ENCODE data around the gene DPP3. TPM values are rescaled to one million over a fixed set of nuclear protein-coding genes. Genes with fewer than 3 reads are reported as not detected.

The DPP3 gene
- total RNA-seq, 1 experiment from 2014 or later, result 55.6 TPM

- Histone ChIP-seq H3K9ac (ENCODE audit: low read length) (no peak overlapping the region), H3K27ac (ENCODE audit: low read depth, low read length) (no peak overlapping the region), H3K79me2 (ENCODE audit: insufficient read depth, low read length) (peaks cover 6% of the 10 kb centered on the region; the same call in 1 of the 2 replicates), H3K9me2 (ENCODE audit: insufficient read depth) (no peaks in the 10 kb centered on the region), H3K4me2 (ENCODE audit: low read length) (no peak overlapping the region), H3K27me3 (ENCODE audit: insufficient read depth, low read length) (no peaks in the 10 kb centered on the region), H3K4me3 (replicated peaks in 1 of 2; ENCODE audit: low read depth in 1 of 2, low read length in 2 of 2) (no peak overlapping the region), H3K9me3 (ENCODE audit: control insufficient read depth in 1 of 2, insufficient read depth in 1 of 2, low read depth in 1 of 2, low read length in 2 of 2) (no peaks in the 10 kb centered on the region), H3K4me1 (ENCODE audit: control insufficient read depth in 1 of 2, insufficient read depth in 2 of 2, low read length in 2 of 2) (peaks cover 8 to 17% of the 10 kb centered on the region in 2 experiments; a peak in 1 of 4 replicates), H2AFZ (ENCODE audit: low read depth, low read length, poor library complexity, severe bottlenecking) (no peak overlapping the region), H4K20me1 (ENCODE audit: insufficient read depth) (no peaks in the 10 kb centered on the region), H3K36me3 (ENCODE audit: control insufficient read depth in 1 of 2, insufficient read depth in 2 of 2, low read length in 2 of 2) (peaks cover 8 to 10% of the 10 kb centered on the region in 2 experiments; a peak in 2 of 4 replicates)
- intact Hi-C loops (cut with micrococcal nuclease), result no loop called here
- ChIA-PET RAD21 (ENCODE audit: low non-redundant PET in 1 of 2, low total read pairs in 2 of 2, uncharacterized antibody in 2 of 2, unreplicated experiment in 2 of 2) (no interaction called here), POLR2A (no interaction called here), CTCF (interaction anchor here (0.9 kb wide), 1 partner anchor 91 kb away, joined by 3 read pairs; no protein-coding TSS in a partner anchor)
- no TSS peak for BruUV-seq (replicated peaks)
- TF ChIP-seq POLR2A (IDR thresholded peaks at IDR 0.05; ENCODE audit: borderline replicate concordance, extremely low read depth, insufficient read depth, insufficient read length) (no peak), ZFX (IDR thresholded peaks at IDR 0.05) (no peak)
- DNase-seq (ENCODE audit: low read depth, low spot score) (no peak), ATAC-seq (no peak)
Observed at GRCh38 chr11:66476841-66477251, 3.4 kb upstream of the DPP3 start.

- BruUV-seq (replicated peaks), result no TSS peak
- intact Hi-C loops (cut with micrococcal nuclease), result no loop called here
- Histone ChIP-seq H3K4me3 (replicated peaks in 1 of 2; ENCODE audit: low read depth in 1 of 2, low read length in 2 of 2) (no peak overlapping the region), H3K9ac (ENCODE audit: low read length) (no peak overlapping the region), H4K20me1 (ENCODE audit: insufficient read depth) (no peaks in the 10 kb centered on the region), H3K9me3 (ENCODE audit: control insufficient read depth in 1 of 2, insufficient read depth in 1 of 2, low read depth in 1 of 2, low read length in 2 of 2) (no peaks in the 10 kb centered on the region), H3K4me1 (ENCODE audit: control insufficient read depth in 1 of 2, insufficient read depth in 2 of 2, low read length in 2 of 2) (peaks cover 8 to 17% of the 10 kb centered on the region in 2 experiments; a peak in 1 of 4 replicates), H3K36me3 (ENCODE audit: control insufficient read depth in 1 of 2, insufficient read depth in 2 of 2, low read length in 2 of 2) (peaks cover 7% of the 10 kb centered on the region in 2 experiments; a peak in 2 of 4 replicates), H3K9me2 (ENCODE audit: insufficient read depth) (no peaks in the 10 kb centered on the region), H3K79me2 (ENCODE audit: insufficient read depth, low read length) (peaks cover 6% of the 10 kb centered on the region; the same call in 1 of the 2 replicates), H2AFZ (ENCODE audit: low read depth, low read length, poor library complexity, severe bottlenecking) (no peak overlapping the region), H3K27ac (ENCODE audit: low read depth, low read length) (peak overlapping the region; percentile 5; the same call in 1 of the 2 replicates), H3K27me3 (ENCODE audit: insufficient read depth, low read length) (no peaks in the 10 kb centered on the region), H3K4me2 (ENCODE audit: low read length) (no peak overlapping the region)
- CTCF ChIA-PET, result interaction anchor here (1.1 kb wide), 1 partner anchor 11 kb away, joined by 7 read pairs; the partner anchor contains the start of gene PELI3
- DNase-seq (ENCODE audit: low read depth, low spot score) (no peak), ATAC-seq (no peak)
- POLR2A ChIA-PET, result interaction anchor here (2.9 kb wide), 1 partner anchor 11 kb away, joined by 17 read pairs; the partner anchor contains the start of gene PELI3
- RAD21 ChIA-PET (ENCODE audit: low non-redundant PET in 1 of 2, low total read pairs in 2 of 2, uncharacterized antibody in 2 of 2, unreplicated experiment in 2 of 2), result no interaction called here
- TF ChIP-seq POLR2AphosphoS5 (IDR thresholded peaks at IDR 0.05; ENCODE audit: low read depth, low read length) (no peak; the same call in none of the 2 replicates), FOSL1 (IDR thresholded peaks at IDR 0.05; ENCODE audit: low read depth) (no peak), CBX3 (IDR thresholded peaks at IDR 0.05; ENCODE audit: low read depth) (no peak), ATF3 (IDR thresholded peaks at IDR 0.05) (no peak), ZBTB33 (IDR thresholded peaks at IDR 0.05; ENCODE audit: extremely low read depth, insufficient replicate concordance, low read length) (no peak)
Observed at GRCh38 chr11:66477263-66478201, 2.7 kb upstream of the DPP3 start.
